IMR-90 (cell line): Measurements from ENCODE around the gene WWC2. TPM values are rescaled to one million over a fixed set of nuclear protein-coding genes. Genes with fewer than 3 reads are reported as not detected.

Source experiments
- ATAC-seq: fragments of 200-7000 bp; cut with Tn5 transposase; 2 replicates; pipeline ENCODE4 v1.9.1; 2020; ENCODE audit warnings: low read depth, mild to moderate bottlenecking, moderate library complexity
- BruUV-seq: library from RNA; stranded (reverse); fragments of 400-500 nt; replicated peaks from 2 replicates; lab custom pipeline; 2021; lab: Mats Ljungman, UMichigan
- CTCF ChIA-PET: fragments of 300-600 bp; formaldehyde crosslinking; extraction: SDS; loops from one replicate; lab custom pipeline; 2021; ENCODE audit warnings: antibody characterized with exemption; lab: Yijun Ruan, JAX
- POLR2A ChIA-PET: fragments of 300-600 bp; sonication (Branson Sonifier 250); formaldehyde crosslinking; loops from one replicate; lab custom pipeline; 2022; ENCODE audit warnings: antibody characterized with exemption; ENCODE audit not compliant: unreplicated experiment; lab: Charles Lee
- DNase-seq: peaks from one replicate; pipeline ENCODE4 v3.0.0; 2013
- H2AFZ ChIP-seq: replicated peaks from 2 replicates; pipeline ENCODE3; 2013; ENCODE audit warnings: low read length, mild to moderate bottlenecking; ENCODE audit not compliant: poor library complexity
- H2AK5ac ChIP-seq: 2 replicates; pipeline ENCODE4 v1.6.1; 2013; ENCODE audit warnings: low read depth, low read length, inconsistent platforms
- H2AK9ac ChIP-seq: replicated peaks from 2 replicates; pipeline ENCODE3; 2013; ENCODE audit warnings: mild to moderate bottlenecking, low read depth, low read length, moderate library complexity; ENCODE audit not compliant: poor library complexity
- H2BK120ac ChIP-seq: 2 replicates; pipeline ENCODE4 v1.6.1; 2013; ENCODE audit warnings: low read depth, low read length, inconsistent platforms
- H2BK15ac ChIP-seq: 3 replicates; pipeline ENCODE4 v1.6.1; 2013; ENCODE audit warnings: low read depth, low read length, inconsistent platforms
- H2BK20ac ChIP-seq: 2 replicates; pipeline ENCODE4 v1.6.1; 2013; ENCODE audit warnings: low read depth, mild to moderate bottlenecking, inconsistent platforms, low read length, moderate library complexity
- H2BK5ac ChIP-seq: 2 replicates; pipeline ENCODE4 v1.6.1; 2013; ENCODE audit warnings: mild to moderate bottlenecking, low read depth, low read length, inconsistent platforms; ENCODE audit not compliant: poor library complexity, severe bottlenecking
- H3K14ac ChIP-seq: replicated peaks from 2 replicates; pipeline ENCODE4 v1.6.1; 2013; ENCODE audit warnings: low read depth, low read length, inconsistent platforms
- H3K18ac ChIP-seq: 2 replicates; pipeline ENCODE4 v1.6.1; 2013; ENCODE audit warnings: low read depth, low read length, control low read depth
- H3K23ac ChIP-seq: 2 replicates; pipeline ENCODE4 v1.6.1; 2013; ENCODE audit warnings: low read depth, low read length, inconsistent platforms
- H3K27ac ChIP-seq: 2 replicates; pipeline ENCODE4 v1.5.1; 2013; ENCODE audit warnings: mild to moderate bottlenecking, control low read depth, low read length; ENCODE audit not compliant: insufficient read depth
- H3K27me3 ChIP-seq: 2 replicates; pipeline ENCODE4 v1.6.1; 2013; ENCODE audit warnings: low read length; ENCODE audit not compliant: control insufficient read depth, insufficient read depth
- H3K36me3 ChIP-seq: 2 replicates; pipeline ENCODE4 v1.6.1; 2013; ENCODE audit warnings: low read length, mixed read lengths; ENCODE audit not compliant: control insufficient read depth, insufficient read depth
- H3K4ac ChIP-seq: 2 replicates; pipeline ENCODE4 v1.6.1; 2013; ENCODE audit warnings: low read depth, low read length, inconsistent platforms
- H3K4me1 ChIP-seq: 2 replicates; pipeline ENCODE4 v1.6.1; 2013; ENCODE audit warnings: low read length, mixed read lengths; ENCODE audit not compliant: control insufficient read depth, insufficient read depth
- H3K4me2 ChIP-seq: 2 replicates; pipeline ENCODE4 v1.6.1; 2013; ENCODE audit warnings: low read depth, mild to moderate bottlenecking, control low read depth, low read length, moderate library complexity
- H3K4me3 ChIP-seq: 2 replicates; pipeline ENCODE4 v1.5.1; 2013; ENCODE audit warnings: low read depth, mild to moderate bottlenecking, control low read depth, low read length, moderate library complexity; ENCODE audit not compliant: insufficient read depth
- H3K56ac ChIP-seq: 2 replicates; pipeline ENCODE4 v1.6.1; 2013; ENCODE audit warnings: low read length, inconsistent platforms; ENCODE audit not compliant: insufficient read depth; ENCODE audit errors: extremely low read depth
- H3K79me1 ChIP-seq, 2 experiments: 2 replicates each; pipeline ENCODE4 v1.6.1; 2013; ENCODE audit warnings: low read length in 2 of 2, inconsistent platforms in 1 of 2, low read depth in 1 of 2
- H3K9ac ChIP-seq: 2 replicates; pipeline ENCODE4 v1.6.1; 2013; ENCODE audit warnings: low read depth, low read length, control low read depth
- H3K9me1 ChIP-seq: 2 replicates; pipeline ENCODE4 v1.6.1; 2013; ENCODE audit warnings: low read length, inconsistent platforms; ENCODE audit not compliant: insufficient read depth
- H3K9me3 ChIP-seq: 2 replicates; pipeline ENCODE4 v1.6.1; 2013; ENCODE audit warnings: low read length; ENCODE audit not compliant: control insufficient read depth, insufficient read depth
- H4K20me1 ChIP-seq: 2 replicates; pipeline ENCODE4 v1.6.1; 2013; ENCODE audit warnings: low read length, inconsistent platforms; ENCODE audit not compliant: insufficient read depth
- H4K5ac ChIP-seq: 2 replicates; pipeline ENCODE4 v1.6.1; 2013; ENCODE audit warnings: mild to moderate bottlenecking, low read depth, low read length, control low read depth
- H4K8ac ChIP-seq, 2 experiments: 2 replicates each; pipeline ENCODE4 v1.6.1; 2013; ENCODE audit warnings: low read depth in 2 of 2, low read length in 2 of 2, control low read depth in 1 of 2, inconsistent platforms in 1 of 2
- H4K91ac ChIP-seq: 2 replicates; pipeline ENCODE4 v1.6.1; 2013; ENCODE audit warnings: low read depth, low read length, inconsistent platforms; ENCODE audit not compliant: insufficient read depth
- CTCF ChIP-seq: conservative IDR thresholded peaks from 2 replicates; pipeline ENCODE4 v1.5.1; 2012; ENCODE audit warnings: mild to moderate bottlenecking, low read depth, low read length, improper control_type of control experiment
- MAFK ChIP-seq: IDR thresholded peaks from 2 replicates; pipeline ENCODE4 v1.6.1; 2012; ENCODE audit warnings: low read depth, low read length, improper control_type of control experiment
- MXI1 ChIP-seq: IDR thresholded peaks from 2 replicates; pipeline ENCODE4 v1.6.1; 2012; ENCODE audit warnings: low read depth, mild to moderate bottlenecking, low read length, moderate library complexity, borderline replicate concordance
- POLR2A ChIP-seq: IDR thresholded peaks from 2 replicates; pipeline ENCODE4 v1.6.1; 2012; ENCODE audit warnings: mild to moderate bottlenecking, low read depth, low read length
- RAD21 ChIP-seq: IDR thresholded peaks from 2 replicates; pipeline ENCODE4 v1.6.1; 2012; ENCODE audit warnings: low read length, improper control_type of control experiment
- WGBS, 2 experiments: methylation state at CpG; one replicate each; pipeline versions ENCODE4 v1.1.5 to v1.1.7; 2013; ENCODE audit warnings: missing lambda C conversion rate in 2 of 2; ENCODE audit not compliant: insufficient read length in 1 of 2; ENCODE audit errors: extremely low coverage in 2 of 2; 5-methylcytosine and 5-hydroxymethylcytosine counted together
- dilution Hi-C: fragments of 300-500 bp; cut with HindIII; formaldehyde crosslinking; loops from one replicate; pipeline ENCODE4 v1.14.3; 2018; ENCODE audit warnings: low sequenced_read_pairs; ENCODE audit not compliant: unreplicated experiment
- in situ Hi-C: fragments of 300-500 bp; cut with MboI; formaldehyde crosslinking; loops from 3 replicates; pipeline ENCODE4 v1.14.3; 2019; ENCODE audit warnings: low sequenced_read_pairs, inconsistent platforms, mixed read lengths
- intact Hi-C: fragments of 100-400 bp; cut with micrococcal nuclease; formaldehyde crosslinking; loops from 2 replicates; pipeline ENCODE4 v1.10.0; 2022
- polyA plus RNA-seq, 3 experiments: library from polyadenylated mRNA; depleted of rRNA; stranded (reverse); fragments of >200 nt; gene quantifications; 2 replicates each; pipeline ENCODE4 v1.2.3, GENCODE V29; 2012; ENCODE audit warnings: low replicate concordance in 1 of 3
- total RNA-seq: library from RNA; depleted of rRNA; stranded (reverse); fragments of >200 nt; gene quantifications from 2 replicates; pipeline ENCODE4 v1.2.3, GENCODE V29; 2012

WWC2 gene
- total and polyA plus RNA-seq, 2 of the 4 experiments (the other 2 are of a cell fraction): 26.6 to 27.4 TPM

DNA sequence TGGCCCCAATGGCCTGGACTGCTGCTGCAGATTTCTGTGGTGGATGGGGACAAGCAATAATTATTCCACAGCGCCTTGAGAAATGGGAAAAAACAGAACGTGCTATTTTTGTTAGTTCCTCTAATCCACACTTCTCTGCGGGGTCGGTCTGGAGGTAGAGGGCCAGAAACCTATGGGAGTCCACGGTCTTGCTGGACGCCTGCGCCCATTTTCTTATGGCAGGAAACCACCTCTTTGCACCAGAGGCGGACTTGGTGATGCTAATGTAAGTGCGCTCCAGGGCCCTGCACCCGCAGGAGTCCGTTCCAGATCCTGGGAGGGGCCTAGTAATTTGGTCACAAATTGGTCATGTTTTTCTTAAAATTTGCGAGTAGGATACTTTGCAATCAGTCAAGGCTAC is 249.1 kb downstream of the WWC2 start:
- H3K79me1 ChIP-seq: no peaks in the 10 kb centered on the region
- POLR2A ChIA-PET: no interaction called here
- DNase-seq (no peak), ATAC-seq (no peak)
- no peak overlapping the region for H3K9ac ChIP-seq
- no peak overlapping the region for H3K56ac ChIP-seq
- TF ChIP-seq CTCF (no peak), MXI1 (no peak), POLR2A (no peak), MAFK (no peak), RAD21 (no peak)
- peak overlapping the region; percentile 72 for H4K91ac ChIP-seq
- no peak overlapping the region for H3K4me2 ChIP-seq
- 0 out of 2 replicates have a peak, but pooled peaks cover 5% of the 10 kb centered on the region for H3K9me1 ChIP-seq
- peak overlapping the region; percentile 33 for H3K27ac ChIP-seq
- peak overlapping the region; percentile 67 for H2BK5ac ChIP-seq
- in situ Hi-C loops (no loop called here), intact Hi-C loops (no loop called here), dilution Hi-C loops (no loop called here)
- CTCF ChIA-PET: no interaction called here
- H3K4me1 ChIP-seq: peaks cover 10% of the 10 kb centered on the region; the same call in 1 of the 2 replicates
- H2AK5ac ChIP-seq: peak overlapping the region; percentile 86
- no peak overlapping the region for H3K4me3 ChIP-seq
- no peaks in the 10 kb centered on the region for H3K9me3 ChIP-seq
- BruUV-seq: no TSS peak
- no peak overlapping the region for H3K14ac ChIP-seq
- H4K5ac ChIP-seq: peak overlapping the region; percentile 0; the same call in 1 of the 2 replicates
- H4K20me1 ChIP-seq: no peaks in the 10 kb centered on the region
- H3K27me3 ChIP-seq: no peaks in the 10 kb centered on the region
- H3K36me3 ChIP-seq: no peaks in the 10 kb centered on the region
- peak overlapping the region; percentile 81 for H3K4ac ChIP-seq
- H4K8ac ChIP-seq: peak overlapping the region; percentile 4 to 79; a peak in 3 of 4 replicates
- peak overlapping the region; percentile 89 for H2BK120ac ChIP-seq
- peak overlapping the region; percentile 5; the same call in 2 of the 3 replicates for H2BK15ac ChIP-seq
- H2AK9ac ChIP-seq: peak overlapping the region; percentile 74
- peak overlapping the region; percentile 17; the same call in 1 of the 2 replicates for H3K18ac ChIP-seq
- 100% methylated on average over 2 of the region's 12 CpGs; no CpG with 5 or more reads in 1 of the 2 experiments for WGBS, 2 experiments
- peak overlapping the region; percentile 79; the same call in 1 of the 2 replicates for H3K23ac ChIP-seq
- peak overlapping the region; percentile 79 for H2AFZ ChIP-seq
- H2BK20ac ChIP-seq: peak overlapping the region; percentile 92
